Activated T-cell treated with anti-CD3 and anti-CD28 coated beads, Interleukin-2, amount 50 U/mL, for 72 hours (primary cell): ENCODE measurements around the gene HECTD2. TPM values are rescaled to one million over a fixed set of nuclear protein-coding genes. Genes with fewer than 3 reads are reported as not detected.
A peak's percentile ranks its signal among the peaks of the same experiment; 100 is the strongest.

ENCODE experiments used
- ATAC-seq, 2 donors: fragments of 150-1000 bp; cut with Tn5 transposase; replicated peaks in 1 of 2; 2 replicates each; pipeline ENCODE4 v1.10.0; 2021; ENCODE audit warnings: moderate library complexity in 2 of 2, mild to moderate bottlenecking in 1 of 2
- DNase-seq, 2 donors: peaks; one replicate each; pipeline ENCODE4 v3.0.0; 2021 to 2022; ENCODE audit warnings: mixed read lengths in 1 of 2
- H3K27ac Mint-ChIP-seq: one replicate; pipeline ENCODE4 v1.8.0; 2022; ENCODE audit warnings: mild to moderate bottlenecking, moderate library complexity, mixed read lengths
- H3K27me3 Mint-ChIP-seq: one replicate; pipeline ENCODE4 v1.8.0; 2022; ENCODE audit warnings: low read depth, mixed read lengths
- H3K36me3 Mint-ChIP-seq, 2 donors: one replicate each; pipeline ENCODE4 v1.8.0; 2022; ENCODE audit warnings: mixed read lengths in 2 of 2, mild to moderate bottlenecking in 1 of 2; ENCODE audit not compliant: insufficient read depth in 2 of 2
- H3K4me1 Mint-ChIP-seq: one replicate; pipeline ENCODE4 v1.8.0; 2022; ENCODE audit warnings: low read depth, mixed read lengths
- H3K4me3 Mint-ChIP-seq, 2 donors: one replicate each; pipeline ENCODE4 v1.8.0; 2022; ENCODE audit warnings: mild to moderate bottlenecking in 2 of 2, mixed read lengths in 2 of 2, moderate library complexity in 2 of 2
- H3K9me3 Mint-ChIP-seq, 2 donors: one replicate each; pipeline ENCODE4 v1.8.0; 2022; ENCODE audit warnings: mixed read lengths in 2 of 2
- total RNA-seq, 2 donors: library from RNA; stranded (reverse); gene quantifications; one replicate each; pipeline ENCODE4 v1.2.3, GENCODE V29; 2022

HECTD2 gene
- total RNA-seq, 2 donors from 2014 or later: 4.8 to 5.4 TPM

DNA sequence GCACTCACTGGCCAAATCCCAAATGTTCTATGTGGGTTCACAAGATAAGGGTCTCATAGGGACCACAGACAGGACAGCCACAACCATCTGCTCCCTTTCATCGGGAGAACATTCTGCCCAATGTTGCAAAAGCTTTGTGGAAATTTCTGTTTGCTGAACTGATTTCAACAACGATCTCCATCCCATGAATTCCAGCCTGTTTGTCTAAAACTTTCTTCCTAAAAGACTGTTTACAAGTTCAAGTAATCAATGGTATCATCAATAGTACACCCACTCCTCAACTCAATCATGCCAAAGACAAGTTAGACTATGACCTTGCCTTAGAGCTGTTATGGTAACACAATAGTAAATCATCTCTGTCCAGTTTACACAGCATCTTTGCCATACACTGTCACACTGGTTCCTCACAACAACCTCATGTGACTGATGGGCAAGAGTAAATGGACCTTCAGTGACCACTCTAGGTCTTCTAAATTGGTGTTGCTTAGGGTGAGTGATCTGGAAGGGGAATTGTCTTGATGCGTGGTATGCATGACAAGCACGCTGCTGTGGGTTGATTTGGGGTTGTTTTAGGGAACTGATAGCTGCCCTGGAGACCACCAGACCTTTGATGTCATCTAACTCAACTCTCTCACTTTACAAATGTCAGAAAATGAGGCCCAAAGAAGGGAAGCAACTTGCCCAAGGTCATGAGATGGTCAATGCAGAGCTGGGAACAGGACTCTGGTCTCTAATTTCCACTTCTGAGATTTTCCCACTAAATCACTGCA lies 127.7 kb downstream of the HECTD2 start:
- H3K9me3 Mint-ChIP-seq: peaks cover 0 to 3% of the 10 kb centered on the region in 2 donors

DNA sequence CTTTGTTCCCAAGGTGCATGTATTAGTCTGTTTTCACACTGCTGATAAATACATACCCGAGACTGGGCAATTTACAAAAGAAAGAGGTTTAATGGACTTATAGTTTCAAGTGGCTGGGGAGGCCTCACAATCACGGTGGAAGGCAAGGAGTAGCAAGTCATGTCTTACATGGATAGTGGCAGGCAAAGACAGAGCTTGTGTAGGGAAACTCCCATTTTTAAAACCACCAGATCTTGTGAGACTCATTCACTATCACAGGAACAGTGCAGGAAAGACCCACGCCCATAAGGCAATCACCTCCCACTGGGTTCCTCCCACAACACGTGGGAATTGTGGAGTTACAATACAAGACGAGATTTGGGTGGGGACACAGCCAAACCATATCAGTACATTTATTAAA lies 129.8 kb downstream of the HECTD2 start:
- no peak overlapping the region for H3K27ac Mint-ChIP-seq
- no peak for DNase-seq
- H3K4me1 Mint-ChIP-seq: no peaks in the 10 kb centered on the region
- no peaks in the 10 kb centered on the region for H3K36me3 Mint-ChIP-seq
- peaks cover 0 to 2% of the 10 kb centered on the region in 2 donors for H3K9me3 Mint-ChIP-seq
- ATAC-seq: no peak
- H3K4me3 Mint-ChIP-seq: no peak overlapping the region
- H3K27me3 Mint-ChIP-seq: peaks cover 19% of the 10 kb centered on the region

More for the DNA sequence above, 127.7 kb downstream of the HECTD2 start:
- Mint-ChIP-seq H3K36me3 (no peaks in the 10 kb centered on the region), H3K27ac (no peak overlapping the region), H3K4me1 (no peaks in the 10 kb centered on the region), H3K27me3 (peaks cover 8% of the 10 kb centered on the region), H3K4me3 (no peak overlapping the region)
- ATAC-seq (no peak), DNase-seq (no peak)

DNA sequence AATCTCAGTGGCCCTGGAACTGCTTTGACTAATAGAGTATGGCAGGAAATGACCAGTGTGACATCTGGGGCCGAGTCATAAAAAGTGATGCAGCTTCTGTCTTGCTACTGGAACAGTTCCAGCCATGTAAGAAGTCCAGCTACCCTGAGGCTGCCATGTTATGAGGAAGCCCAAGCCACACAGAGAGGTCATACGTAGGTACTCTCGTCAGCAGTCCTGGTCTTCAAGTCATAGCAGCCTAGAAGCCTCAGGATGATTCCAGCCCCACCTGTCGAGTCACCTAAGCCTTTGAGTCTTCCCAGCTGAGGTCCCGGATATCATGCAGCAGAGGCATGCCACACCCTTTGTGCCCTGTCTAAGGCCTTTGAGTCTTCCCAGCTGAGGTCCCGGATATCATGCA lies 130.6 kb downstream of the HECTD2 start:
- Mint-ChIP-seq H3K27me3 (peaks cover 19% of the 10 kb centered on the region), H3K36me3 (no peaks in the 10 kb centered on the region), H3K4me1 (no peaks in the 10 kb centered on the region), H3K27ac (no peak overlapping the region), H3K9me3 (peaks cover 0 to 2% of the 10 kb centered on the region in 2 donors), H3K4me3 (no peak overlapping the region)
- ATAC-seq (no peak), DNase-seq (no peak)

DNA sequence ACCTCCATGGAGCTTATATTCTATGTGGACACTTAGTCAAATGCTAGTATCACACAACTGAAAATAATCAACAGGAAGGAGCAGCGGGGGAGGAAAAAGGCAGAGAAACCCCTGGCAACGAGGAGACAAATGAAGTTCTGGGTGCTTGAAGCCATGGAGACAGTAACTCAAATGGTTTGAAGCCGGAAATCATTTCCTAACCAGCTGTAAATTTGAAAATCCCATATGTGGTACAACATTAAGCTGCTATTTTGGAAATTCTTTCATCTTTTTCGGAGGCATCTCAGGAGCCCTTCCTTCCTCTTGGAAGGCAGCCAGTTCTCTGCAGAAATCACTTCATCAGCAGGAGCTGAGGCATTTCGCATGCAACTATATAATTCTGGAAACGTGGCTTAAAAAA lies 131.3 kb downstream of the HECTD2 start:
- ATAC-seq (no peak), DNase-seq (no peak)
- Mint-ChIP-seq H3K4me1 (no peaks in the 10 kb centered on the region), H3K4me3 (no peak overlapping the region), H3K27me3 (peaks cover 19% of the 10 kb centered on the region), H3K36me3 (no peaks in the 10 kb centered on the region), H3K27ac (no peak overlapping the region), H3K9me3 (peaks cover 0 to 2% of the 10 kb centered on the region in 2 donors)

DNA sequence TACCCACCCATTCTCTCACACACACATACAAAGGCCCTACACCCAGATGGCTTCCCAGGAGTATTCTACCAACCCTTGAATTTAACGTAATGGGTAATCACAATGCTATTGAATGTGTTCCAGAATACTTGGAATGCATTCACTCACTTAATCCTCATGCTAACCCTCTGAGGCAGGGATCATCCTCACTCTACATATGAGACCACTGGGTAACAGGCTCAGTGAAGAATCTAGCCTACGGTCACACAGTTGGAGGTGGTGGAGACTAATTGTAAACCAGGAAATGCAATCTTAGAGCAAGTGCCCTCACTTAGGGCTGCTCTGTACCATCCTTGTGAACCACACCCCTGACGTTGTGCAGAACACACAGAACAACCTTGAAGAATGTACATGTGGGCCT lies 135.2 kb downstream of the HECTD2 start:
- no peak for ATAC-seq
- H3K4me1 Mint-ChIP-seq: no peaks in the 10 kb centered on the region
- no peaks in the 10 kb centered on the region for H3K9me3 Mint-ChIP-seq
- H3K27ac Mint-ChIP-seq: no peak overlapping the region
- no peak for DNase-seq
- H3K27me3 Mint-ChIP-seq: peaks cover 19% of the 10 kb centered on the region
- H3K36me3 Mint-ChIP-seq: no peaks in the 10 kb centered on the region
- H3K4me3 Mint-ChIP-seq: no peak overlapping the region

DNA sequence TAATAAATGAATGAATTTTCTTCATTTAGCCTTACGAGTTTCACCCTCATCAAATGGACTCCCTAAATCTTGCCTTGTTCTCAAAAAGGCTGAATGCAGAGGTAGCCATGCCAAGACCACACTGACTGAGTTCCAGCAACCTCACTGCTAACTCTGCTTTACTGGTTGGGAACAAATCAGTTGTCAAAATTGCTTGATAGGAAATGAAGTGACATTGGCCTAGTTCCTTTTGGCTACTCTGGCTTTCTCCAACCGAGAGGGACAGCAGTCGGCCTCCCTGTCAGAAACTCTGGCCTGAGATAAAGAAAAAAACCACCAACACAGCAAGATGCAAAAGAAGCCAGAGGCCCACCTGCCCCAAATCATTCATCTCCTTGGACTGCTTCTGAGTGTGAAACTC lies 135.7 kb downstream of the HECTD2 start:
- DNase-seq (no peak), ATAC-seq (no peak)
- Mint-ChIP-seq H3K4me1 (no peaks in the 10 kb centered on the region), H3K4me3 (no peak overlapping the region), H3K36me3 (no peaks in the 10 kb centered on the region), H3K27me3 (peaks cover 19% of the 10 kb centered on the region), H3K9me3 (no peaks in the 10 kb centered on the region), H3K27ac (no peak overlapping the region)

DNA sequence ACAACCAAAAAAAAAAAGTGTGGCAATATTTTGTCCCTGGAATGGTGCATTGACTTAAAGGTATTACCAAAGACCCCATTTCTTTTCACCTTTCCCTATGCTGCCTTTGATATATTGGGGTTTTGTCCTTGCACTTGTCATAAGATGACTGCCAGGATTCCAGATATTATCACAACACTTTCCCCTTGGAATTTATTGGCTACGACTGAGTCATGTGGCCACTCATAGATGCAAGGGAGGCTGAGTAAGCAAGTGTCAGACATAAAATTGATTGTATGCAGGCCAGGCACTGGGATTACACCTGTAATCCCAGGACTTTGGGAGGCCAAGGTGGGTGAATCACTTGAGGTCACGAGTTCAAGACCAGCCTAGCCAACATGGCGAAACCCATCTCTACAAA lies 139.1 kb downstream of the HECTD2 start:
- no peaks in the 10 kb centered on the region for H3K4me1 Mint-ChIP-seq
- no peaks in the 10 kb centered on the region for H3K9me3 Mint-ChIP-seq
- H3K36me3 Mint-ChIP-seq: no peaks in the 10 kb centered on the region
- peaks cover 4% of the 10 kb centered on the region for H3K27me3 Mint-ChIP-seq
- no peak overlapping the region for H3K27ac Mint-ChIP-seq
- no peak overlapping the region for H3K4me3 Mint-ChIP-seq
- no peak for DNase-seq
- no peak for ATAC-seq

DNA sequence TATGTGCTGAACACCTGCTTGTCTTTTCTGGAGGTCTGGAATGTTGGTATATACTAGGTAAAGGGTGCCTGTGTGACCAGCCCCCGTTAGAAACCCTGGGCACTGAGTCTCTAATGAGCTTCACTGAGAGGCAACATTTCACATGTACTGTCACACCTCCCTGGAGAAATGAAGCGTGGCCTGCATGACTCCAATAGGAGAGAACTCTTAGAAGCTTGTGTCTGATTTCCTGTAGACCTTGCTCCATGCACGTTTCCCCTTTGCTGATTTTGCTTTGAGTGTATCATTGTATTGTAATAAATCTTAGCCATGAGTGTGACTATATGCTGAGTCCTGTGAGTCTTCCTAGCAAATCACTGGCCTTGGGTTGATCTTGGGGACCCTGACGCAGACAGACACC lies 139.9 kb downstream of the HECTD2 start:
- Mint-ChIP-seq H3K36me3 (no peaks in the 10 kb centered on the region), H3K27ac (no peak overlapping the region), H3K4me1 (no peaks in the 10 kb centered on the region), H3K9me3 (no peaks in the 10 kb centered on the region), H3K27me3 (no peaks in the 10 kb centered on the region), H3K4me3 (no peak overlapping the region)
- no peak for DNase-seq
- ATAC-seq: no peak

DNA sequence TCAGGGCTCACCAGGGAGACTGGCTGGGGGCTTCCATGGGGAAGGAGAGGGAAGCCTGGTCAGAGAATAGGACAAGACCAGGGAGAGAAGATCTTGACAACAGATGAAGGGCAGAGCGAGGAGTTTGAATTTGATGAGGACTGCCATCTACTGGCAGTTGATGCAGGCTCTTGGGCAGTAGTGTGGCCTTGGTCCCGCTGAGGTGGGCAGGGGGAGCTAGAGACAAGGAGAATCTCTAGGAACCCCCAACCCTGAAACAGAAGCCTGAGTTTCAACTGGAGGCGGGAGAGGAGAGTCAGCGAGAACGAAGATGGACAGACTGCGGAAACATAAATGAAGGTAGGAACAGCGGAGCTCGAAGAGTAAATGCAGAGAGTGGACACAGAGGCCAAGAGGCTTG lies 141.7 kb downstream of the HECTD2 start:
- ATAC-seq: peak; percentile 45 to 57
- no peak overlapping the region for H3K27ac Mint-ChIP-seq
- no peaks in the 10 kb centered on the region for H3K36me3 Mint-ChIP-seq
- H3K4me1 Mint-ChIP-seq: no peaks in the 10 kb centered on the region
- no peaks in the 10 kb centered on the region for H3K27me3 Mint-ChIP-seq
- H3K4me3 Mint-ChIP-seq: no peak overlapping the region
- DNase-seq: peak in 1 of 2 donors; percentile 9
- H3K9me3 Mint-ChIP-seq: no peaks in the 10 kb centered on the region

DNA sequence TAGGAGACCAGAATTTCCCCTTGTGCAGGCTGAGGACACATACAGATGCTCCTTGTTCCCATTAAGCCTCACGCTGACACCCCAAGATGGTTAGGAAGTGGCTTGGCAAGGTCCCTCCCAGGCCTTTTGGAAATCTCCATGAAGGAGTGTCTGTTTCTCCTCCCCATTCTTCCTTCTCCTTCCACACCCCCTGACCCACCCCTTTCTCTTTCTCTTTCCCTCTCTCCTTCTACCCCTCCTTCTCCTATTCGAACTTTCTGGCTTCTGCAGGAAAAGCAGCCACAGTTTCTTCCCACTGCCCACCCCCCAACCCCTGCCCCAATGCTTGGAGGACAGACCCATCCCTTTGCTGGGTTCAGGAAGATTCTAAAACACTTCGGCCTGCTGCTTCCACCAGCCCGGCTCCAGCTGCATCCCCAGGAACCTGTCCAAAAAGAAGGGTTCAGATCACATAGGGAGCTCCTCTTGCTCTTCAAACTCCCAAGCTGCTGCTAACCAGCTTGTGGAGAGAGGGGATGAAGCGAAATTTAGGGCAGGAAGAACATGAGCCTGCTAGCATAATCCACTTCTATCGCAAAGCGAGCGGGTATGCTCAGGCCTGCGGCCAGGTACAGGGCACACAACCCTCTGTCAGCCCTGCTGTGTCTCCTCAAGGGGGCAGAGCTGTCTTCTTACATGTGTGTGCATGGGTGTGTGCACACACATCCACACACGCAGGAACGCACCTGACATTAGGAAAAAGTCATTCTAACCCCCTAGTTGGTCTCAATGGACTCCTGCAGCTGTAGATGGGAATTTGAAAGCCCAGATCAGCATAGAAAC lies 142.3 kb downstream of the HECTD2 start:
- H3K9me3 Mint-ChIP-seq: no peaks in the 10 kb centered on the region

DNA sequence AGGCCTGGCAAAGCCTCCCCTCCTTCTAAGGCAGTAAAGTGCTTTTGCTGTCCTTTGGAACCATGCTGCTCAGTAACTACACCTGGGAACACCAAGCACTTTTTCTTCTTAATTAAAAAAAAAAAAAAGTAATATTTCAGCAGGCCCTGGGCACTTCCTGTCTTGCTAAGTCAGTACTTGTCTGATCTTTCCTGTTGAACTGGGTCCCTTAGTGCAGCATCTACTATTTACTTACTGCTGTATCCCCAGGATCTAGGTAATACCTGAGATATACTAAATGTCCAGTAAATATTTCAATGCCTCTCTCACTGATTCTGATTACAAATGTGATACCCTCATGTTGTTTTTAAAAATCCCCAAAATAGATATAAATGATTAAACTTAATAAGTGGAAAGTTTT lies 145.3 kb downstream of the HECTD2 start:
- no peaks in the 10 kb centered on the region for H3K36me3 Mint-ChIP-seq
- DNase-seq: no peak
- ATAC-seq: no peak
- H3K4me3 Mint-ChIP-seq: no peak overlapping the region
- H3K9me3 Mint-ChIP-seq: no peaks in the 10 kb centered on the region
- H3K27ac Mint-ChIP-seq: no peak overlapping the region
- no peaks in the 10 kb centered on the region for H3K27me3 Mint-ChIP-seq
- no peaks in the 10 kb centered on the region for H3K4me1 Mint-ChIP-seq

More for the DNA sequence above, 142.3 kb downstream of the HECTD2 start:
- no peak for DNase-seq
- no peaks in the 10 kb centered on the region for H3K4me1 Mint-ChIP-seq
- H3K27me3 Mint-ChIP-seq: no peaks in the 10 kb centered on the region
- no peaks in the 10 kb centered on the region for H3K36me3 Mint-ChIP-seq
- H3K4me3 Mint-ChIP-seq: no peak overlapping the region
- no peak for ATAC-seq
- H3K27ac Mint-ChIP-seq: no peak overlapping the region

DNA sequence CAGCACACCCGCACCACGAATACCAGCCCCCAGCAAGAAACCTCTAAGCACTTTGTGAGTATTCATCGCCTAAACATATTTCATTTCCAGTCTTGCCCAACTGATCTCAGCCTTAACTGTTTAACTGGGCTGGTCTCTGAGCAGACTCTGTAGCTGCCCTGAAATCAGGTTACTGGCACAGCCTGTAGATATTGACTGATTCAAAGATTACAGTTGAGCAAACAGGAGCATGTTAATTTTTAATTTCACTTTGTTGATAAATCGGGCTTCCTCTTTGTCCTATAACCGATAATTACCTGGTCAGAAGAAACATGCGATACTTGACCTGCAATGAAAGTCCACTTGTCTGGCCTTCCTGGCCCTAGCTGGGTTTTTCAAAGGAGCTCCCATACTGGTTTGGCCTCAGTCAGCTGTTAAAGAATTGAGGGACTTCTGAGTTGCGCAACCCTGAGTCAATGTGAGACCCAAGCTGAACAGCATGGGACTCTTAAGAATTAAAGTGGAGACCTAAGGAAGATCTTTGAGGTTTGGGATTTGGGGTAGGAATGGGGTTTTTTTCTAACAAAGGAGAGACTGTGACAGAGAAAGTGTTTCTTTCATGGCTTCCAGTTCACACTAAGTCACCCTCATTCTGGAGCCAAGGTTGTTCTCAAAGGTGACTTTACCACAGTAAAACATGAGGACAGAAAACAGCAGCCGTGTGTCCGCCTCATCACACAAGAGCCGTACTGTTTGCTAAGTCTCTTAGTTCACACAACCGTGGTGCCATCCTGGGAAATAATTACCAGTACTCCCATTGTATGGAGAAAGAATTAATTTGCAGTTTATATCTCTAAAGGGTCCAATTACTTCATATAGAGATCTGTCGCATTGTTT lies 146.8 kb downstream of the HECTD2 start:
- Mint-ChIP-seq H3K27me3 (peaks cover under 1% of the 10 kb centered on the region), H3K9me3 (peaks cover 0 to 3% of the 10 kb centered on the region in 2 donors), H3K36me3 (peaks cover 0 to 2% of the 10 kb centered on the region in 2 donors), H3K4me1 (no peaks in the 10 kb centered on the region), H3K27ac (no peak overlapping the region), H3K4me3 (no peak overlapping the region)
- ATAC-seq: no peak
- DNase-seq: no peak

DNA sequence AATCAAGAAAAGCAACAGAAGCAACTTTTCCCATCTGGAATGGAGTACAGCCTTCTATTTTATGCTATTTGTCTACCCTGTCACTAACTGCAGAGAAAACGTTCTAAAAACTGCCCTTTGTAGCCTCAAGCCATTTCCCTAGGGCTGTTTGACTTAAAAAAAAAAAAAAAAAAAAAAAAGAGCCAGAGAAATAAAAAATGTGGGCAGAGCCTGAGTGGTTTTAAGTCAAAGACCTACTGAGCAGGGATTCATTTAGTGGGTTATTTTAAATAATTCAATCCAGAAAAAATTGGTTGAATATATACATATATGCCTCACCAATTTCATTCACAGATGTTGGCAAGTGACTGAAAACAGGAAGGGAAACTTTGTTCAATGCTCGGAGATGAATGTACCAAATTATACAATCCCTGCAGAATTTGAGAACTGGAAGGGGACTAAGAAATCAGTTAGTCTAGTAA lies 147.5 kb downstream of the HECTD2 start:
- Mint-ChIP-seq H3K4me1 (no peaks in the 10 kb centered on the region), H3K9me3 (peaks cover 1 to 3% of the 10 kb centered on the region in 2 donors), H3K4me3 (no peak overlapping the region), H3K36me3 (peaks cover 0 to 2% of the 10 kb centered on the region in 2 donors), H3K27me3 (peaks cover 8% of the 10 kb centered on the region), H3K27ac (no peak overlapping the region)
- DNase-seq (no peak), ATAC-seq (no peak)
